AG04449 (cell line): ENCODE measurements around the gene ASCC2.
A peak's percentile ranks its signal among the peaks of the same experiment; 100 is the strongest.

Experiments used
- CTCF ChIA-PET: fragments of 350-600 bp; formaldehyde crosslinking; extraction: SDS; loops from one replicate; lab custom pipeline; 2021; ENCODE audit warnings: antibody characterized with exemption; lab: Yijun Ruan, JAX
- POLR2A ChIA-PET: fragments of 400-600, 350-600 bp; formaldehyde crosslinking; extraction: SDS; loops from one replicate; lab custom pipeline; 2020; ENCODE audit warnings: antibody characterized with exemption, inconsistent platforms; lab: Yijun Ruan, JAX
- DNase-seq: peaks from one replicate; pipeline ENCODE4 v3.0.0-alpha.2; 2010; ENCODE audit warnings: low read depth, low spot score
- H3K4me3 ChIP-seq: 2 replicates; pipeline ENCODE4 v1.5.1; 2011; ENCODE audit warnings: low read depth, mild to moderate bottlenecking, control low read depth, low read length
- CTCF ChIP-seq: IDR thresholded peaks from one replicate; pipeline ENCODE4 v1.5.1; 2011; ENCODE audit warnings: mild to moderate bottlenecking, moderate library complexity, low read length, control low read depth, inconsistent platforms; ENCODE audit not compliant: insufficient read depth; ENCODE audit errors: missing control alignments

Gene ASCC2, protein sequence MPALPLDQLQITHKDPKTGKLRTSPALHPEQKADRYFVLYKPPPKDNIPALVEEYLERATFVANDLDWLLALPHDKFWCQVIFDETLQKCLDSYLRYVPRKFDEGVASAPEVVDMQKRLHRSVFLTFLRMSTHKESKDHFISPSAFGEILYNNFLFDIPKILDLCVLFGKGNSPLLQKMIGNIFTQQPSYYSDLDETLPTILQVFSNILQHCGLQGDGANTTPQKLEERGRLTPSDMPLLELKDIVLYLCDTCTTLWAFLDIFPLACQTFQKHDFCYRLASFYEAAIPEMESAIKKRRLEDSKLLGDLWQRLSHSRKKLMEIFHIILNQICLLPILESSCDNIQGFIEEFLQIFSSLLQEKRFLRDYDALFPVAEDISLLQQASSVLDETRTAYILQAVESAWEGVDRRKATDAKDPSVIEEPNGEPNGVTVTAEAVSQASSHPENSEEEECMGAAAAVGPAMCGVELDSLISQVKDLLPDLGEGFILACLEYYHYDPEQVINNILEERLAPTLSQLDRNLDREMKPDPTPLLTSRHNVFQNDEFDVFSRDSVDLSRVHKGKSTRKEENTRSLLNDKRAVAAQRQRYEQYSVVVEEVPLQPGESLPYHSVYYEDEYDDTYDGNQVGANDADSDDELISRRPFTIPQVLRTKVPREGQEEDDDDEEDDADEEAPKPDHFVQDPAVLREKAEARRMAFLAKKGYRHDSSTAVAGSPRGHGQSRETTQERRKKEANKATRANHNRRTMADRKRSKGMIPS

GRCh38 chr22:29837741-29838598 is at the start of gene ASCC2:
Gene ASCC2 (minus strand): TSS chr22:29838274. CDS start chr22:29832325, 5,949 bp downstream.
- DNase-seq: peak; percentile 56
- peak within 1 kb of the TSS; percentile 97 for H3K4me3 ChIP-seq
- ChIA-PET POLR2A (interaction anchor here (0.5 kb wide), 1 partner anchor 1276 kb away, joined by 3 read pairs; no protein-coding TSS in a partner anchor), CTCF (interaction anchor here (0.6 to 2.2 kb wide), 5 partner anchors 12 to 167 kb away, joined by 3 to 13 read pairs (median 3); no protein-coding TSS in a partner anchor)
- TF ChIP-seq CTCF: no peak

- H3K4me3 ChIP-seq: no peak overlapping the region
- POLR2A ChIA-PET: no interaction called here
- CTCF ChIA-PET: no interaction called here
- DNase-seq: no peak
- no peak for TF ChIP-seq CTCF
These were observed 49.3 kb upstream of the ASCC2 start for GRCh38 chr22:29887358-29887757.

GRCh38 chr22:29886596-29886995 is 48.5 kb upstream of the ASCC2 start:
- CTCF ChIA-PET: interaction anchor here (1.0 kb wide), 1 partner anchor 117 kb away, joined by 3 read pairs; no protein-coding TSS in a partner anchor
- no peak overlapping the region for H3K4me3 ChIP-seq
- POLR2A ChIA-PET: no interaction called here
- TF ChIP-seq CTCF: no peak
- DNase-seq: no peak

GRCh38 chr22:29885610-29886009 is 47.5 kb upstream of the ASCC2 start:
- H3K4me3 ChIP-seq: no peak overlapping the region
- DNase-seq: no peak
- TF ChIP-seq CTCF: no peak
- POLR2A ChIA-PET: no interaction called here
- CTCF ChIA-PET: interaction anchor here (0.7 to 1.0 kb wide), 2 partner anchors 118 to 119 kb away, joined by 3 read pairs; no protein-coding TSS in a partner anchor

DNA sequence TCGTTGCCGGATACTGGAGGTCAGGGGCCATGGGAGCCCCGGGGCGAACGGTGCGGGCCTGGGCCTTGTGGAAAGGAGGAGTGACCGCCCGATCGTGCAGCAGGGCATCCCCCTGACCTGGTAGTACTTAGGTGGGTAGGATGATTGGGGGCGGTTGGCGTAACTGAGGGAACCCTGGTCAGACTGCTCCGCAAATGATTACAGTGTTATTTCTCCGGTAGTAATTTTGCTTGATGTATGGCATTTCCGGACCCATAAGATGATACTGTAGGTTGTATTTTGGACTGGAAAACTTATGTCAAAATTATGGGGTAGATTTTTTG is 45.7 kb upstream of the ASCC2 start:
- no peak for TF ChIP-seq CTCF
- DNase-seq: no peak
- H3K4me3 ChIP-seq: peak overlapping the region; percentile 89
- CTCF ChIA-PET: interaction anchor here (0.8 to 1.2 kb wide), 5 partner anchors 16 to 205 kb away, joined by 3 read pairs; no protein-coding TSS in a partner anchor
- POLR2A ChIA-PET: interaction anchor here (0.5 to 1.2 kb wide), 2 partner anchors 24 to 259 kb away, joined by 3 to 4 read pairs; no protein-coding TSS in a partner anchor
